Hepatocyte (in vitro differentiated cells): ENCODE results near the gene ZNF500. TPM values are rescaled to one million over a fixed set of nuclear protein-coding genes. Genes with fewer than 3 reads are reported as not detected.

Experiments
- DNase-seq: peaks from one replicate; pipeline ENCODE4 v3.0.0-alpha.2; 2016; ENCODE audit warnings: low spot score
- H2AFZ ChIP-seq: fragments of 200-600 bp; sonication (generic); 2 replicates; pipeline ENCODE4 v1.6.0; 2016; ENCODE audit warnings: antibody characterized with exemption, mild to moderate bottlenecking
- H3K27ac ChIP-seq: fragments of 200-600 bp; sonication (generic); 2 replicates; pipeline ENCODE4 v1.5.1; 2016; ENCODE audit warnings: mild to moderate bottlenecking
- H3K27me3 ChIP-seq: fragments of 200-600 bp; sonication (generic); 2 replicates; pipeline ENCODE4 v1.6.1; 2016
- H3K36me3 ChIP-seq: fragments of 200-600 bp; sonication (generic); replicated peaks from 2 replicates; pipeline ENCODE4 v1.5.1; 2016; ENCODE audit warnings: low read depth; ENCODE audit not compliant: insufficient read depth
- H3K4me1 ChIP-seq: fragments of 200-600 bp; sonication (generic); 2 replicates; pipeline ENCODE4 v1.5.1; 2016; ENCODE audit warnings: mild to moderate bottlenecking, moderate library complexity; ENCODE audit not compliant: insufficient read depth
- H3K4me2 ChIP-seq: fragments of 200-600 bp; sonication (generic); 2 replicates; pipeline ENCODE4 v1.6.0; 2016
- H3K4me3 ChIP-seq: fragments of 200-600 bp; sonication (generic); 2 replicates; pipeline ENCODE4 v1.5.1; 2016; ENCODE audit warnings: mild to moderate bottlenecking
- H3K79me2 ChIP-seq: fragments of 200-600 bp; sonication (generic); 2 replicates; pipeline ENCODE4 v1.6.0; 2017; ENCODE audit warnings: mild to moderate bottlenecking
- H3K9me2 ChIP-seq: fragments of 200-600 bp; sonication (generic); replicated peaks from 2 replicates; pipeline ENCODE4 v1.6.0; 2017; ENCODE audit warnings: mild to moderate bottlenecking; ENCODE audit not compliant: insufficient read depth
- H3K9me3 ChIP-seq: fragments of 200-600 bp; sonication (generic); 2 replicates; pipeline ENCODE4 v1.5.1; 2016; ENCODE audit warnings: low read depth, mild to moderate bottlenecking
- H4K20me1 ChIP-seq: fragments of 200-600 bp; sonication (generic); 2 replicates; pipeline ENCODE4 v1.6.0; 2016; ENCODE audit warnings: mild to moderate bottlenecking; ENCODE audit not compliant: insufficient read depth, poor library complexity, severe bottlenecking
- EZH2 ChIP-seq: fragments of 200-600 bp; sonication (generic); IDR thresholded peaks from 2 replicates; pipeline ENCODE4 v1.6.1; 2016; ENCODE audit warnings: antibody characterized with exemption, mild to moderate bottlenecking, borderline replicate concordance
- EZH2phosphoT487 ChIP-seq: fragments of 200-600 bp; sonication (generic); IDR thresholded peaks from one replicate; pipeline ENCODE4 v1.6.1; 2018; ENCODE audit warnings: antibody characterized with exemption, mild to moderate bottlenecking, low read depth, moderate library complexity; ENCODE audit not compliant: unreplicated experiment, severe bottlenecking
- WGBS: methylation state at CpG from one replicate; pipeline ENCODE4 v1.1.6; 2016; ENCODE audit warnings: low lambda C conversion rate; ENCODE audit errors: missing lambda C conversion rate; 5-methylcytosine and 5-hydroxymethylcytosine counted together
- polyA plus RNA-seq: library from polyadenylated mRNA; unstranded; fragments of >200 nt; fragmentation: Nextera tagmentation; extraction: Ambion mirVana; gene quantifications from 2 replicates; pipeline ENCODE4 v1.2.1, GENCODE V29; 2016
- total RNA-seq: library from RNA; depleted of rRNA; stranded (reverse); fragments of >200 nt; gene quantifications from 2 replicates; pipeline ENCODE4 v1.2.3, GENCODE V29; 2014
- TF ChIP-seq, protein P1 (sequence below): fragments of 200-600 bp; sonication (generic); IDR thresholded peaks from 2 replicates; pipeline ENCODE4 v1.5.1; 2016; ENCODE audit warnings: antibody characterized with exemption, mild to moderate bottlenecking; ENCODE audit not compliant: poor library complexity

ZNF500 gene
- total and polyA plus RNA-seq, 2 experiments from 2014 or later = 10.4 to 10.6 TPM

DNA sequence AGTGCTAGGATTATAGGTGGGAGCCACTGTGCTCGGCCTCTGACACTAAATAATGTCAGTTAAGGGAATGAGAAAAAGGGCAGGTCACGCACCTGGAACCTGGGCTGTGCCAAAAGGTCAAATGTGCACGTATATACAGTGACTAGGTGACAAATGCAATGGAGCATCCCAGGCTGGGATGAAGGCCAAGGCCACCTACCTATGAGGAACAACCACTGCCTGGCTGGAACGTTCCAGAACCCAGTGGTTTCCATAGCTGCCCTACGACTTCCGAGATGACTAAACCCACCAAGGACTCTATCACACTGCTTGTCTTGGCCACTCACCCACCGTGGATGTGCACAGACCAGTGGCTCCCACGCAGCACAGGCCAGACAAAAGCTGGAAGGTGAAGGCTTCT lies 16.1 kb downstream of the ZNF500 start:
- H3K4me1 ChIP-seq = no peaks in the 10 kb centered on the region
- no peak overlapping the region for H3K27ac ChIP-seq
- H3K79me2 ChIP-seq = peaks cover 2% of the 10 kb centered on the region
- DNase-seq = no peak
- peaks cover 4% of the 10 kb centered on the region for H3K36me3 ChIP-seq
- no peak overlapping the region for H3K4me3 ChIP-seq
- H3K4me2 ChIP-seq = no peak overlapping the region
- H3K9me3 ChIP-seq = no peaks in the 10 kb centered on the region
- no peaks in the 10 kb centered on the region for H3K27me3 ChIP-seq
- no peaks in the 10 kb centered on the region for H3K9me2 ChIP-seq
- TF ChIP-seq EZH2 (no peak), EZH2phosphoT487 (no peak)
- TF ChIP-seq, protein P1, sequence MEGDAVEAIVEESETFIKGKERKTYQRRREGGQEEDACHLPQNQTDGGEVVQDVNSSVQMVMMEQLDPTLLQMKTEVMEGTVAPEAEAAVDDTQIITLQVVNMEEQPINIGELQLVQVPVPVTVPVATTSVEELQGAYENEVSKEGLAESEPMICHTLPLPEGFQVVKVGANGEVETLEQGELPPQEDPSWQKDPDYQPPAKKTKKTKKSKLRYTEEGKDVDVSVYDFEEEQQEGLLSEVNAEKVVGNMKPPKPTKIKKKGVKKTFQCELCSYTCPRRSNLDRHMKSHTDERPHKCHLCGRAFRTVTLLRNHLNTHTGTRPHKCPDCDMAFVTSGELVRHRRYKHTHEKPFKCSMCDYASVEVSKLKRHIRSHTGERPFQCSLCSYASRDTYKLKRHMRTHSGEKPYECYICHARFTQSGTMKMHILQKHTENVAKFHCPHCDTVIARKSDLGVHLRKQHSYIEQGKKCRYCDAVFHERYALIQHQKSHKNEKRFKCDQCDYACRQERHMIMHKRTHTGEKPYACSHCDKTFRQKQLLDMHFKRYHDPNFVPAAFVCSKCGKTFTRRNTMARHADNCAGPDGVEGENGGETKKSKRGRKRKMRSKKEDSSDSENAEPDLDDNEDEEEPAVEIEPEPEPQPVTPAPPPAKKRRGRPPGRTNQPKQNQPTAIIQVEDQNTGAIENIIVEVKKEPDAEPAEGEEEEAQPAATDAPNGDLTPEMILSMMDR = no peak
- no peaks in the 10 kb centered on the region for H4K20me1 ChIP-seq
- H2AFZ ChIP-seq = no peak overlapping the region
- 96% methylated on average over 8 of the region's 8 CpGs for WGBS

DNA sequence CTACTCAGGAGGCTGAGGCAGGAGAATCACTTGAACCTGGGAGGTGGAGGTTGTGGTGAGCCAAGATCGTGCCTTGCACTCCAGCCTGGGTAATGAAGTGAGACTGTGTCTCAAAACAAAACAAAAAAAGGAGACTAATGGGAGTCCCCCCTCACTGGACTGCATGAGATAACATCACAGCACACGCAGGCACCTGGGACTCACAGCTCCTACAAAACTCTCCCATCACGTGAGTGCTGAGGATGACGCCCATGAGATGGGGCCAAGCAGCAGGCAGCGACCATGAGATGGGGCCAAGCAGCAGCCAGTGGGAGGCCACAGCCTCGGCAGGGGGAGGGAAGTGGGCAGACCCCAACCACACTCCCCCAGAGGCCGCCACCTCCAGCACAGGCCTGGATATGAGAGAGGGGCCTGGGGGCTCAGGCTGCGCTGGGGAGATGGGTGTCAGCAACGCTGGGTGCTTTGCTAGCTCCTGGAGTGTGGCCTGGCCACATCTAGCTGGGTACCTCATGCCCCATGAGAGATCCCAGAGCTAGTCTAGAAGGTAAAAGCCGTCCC lies 17.2 kb downstream of the ZNF500 start:
- Histone ChIP-seq H3K9me3 (no peaks in the 10 kb centered on the region), H4K20me1 (no peaks in the 10 kb centered on the region), H3K27ac (no peak overlapping the region), H2AFZ (no peak overlapping the region), H3K4me2 (no peak overlapping the region), H3K9me2 (no peaks in the 10 kb centered on the region), H3K4me1 (no peaks in the 10 kb centered on the region), H3K27me3 (no peaks in the 10 kb centered on the region), H3K79me2 (no peaks in the 10 kb centered on the region), H3K4me3 (no peak overlapping the region), H3K36me3 (no peaks in the 10 kb centered on the region)
- DNase-seq = no peak
- WGBS = 97% methylated on average over 9 of the region's 10 CpGs
- TF ChIP-seq EZH2phosphoT487 (no peak), EZH2 (no peak)
- TF ChIP-seq, protein P1 = no peak

GRCh38 chr16:4748682-4749411 lies 18.1 kb downstream of the ZNF500 start:
- no peak overlapping the region for H3K27ac ChIP-seq
- no peaks in the 10 kb centered on the region for H3K36me3 ChIP-seq
- 95% methylated on average over 16 of the region's 16 CpGs for WGBS
- no peaks in the 10 kb centered on the region for H3K79me2 ChIP-seq
- no peak overlapping the region for H3K4me3 ChIP-seq
- no peaks in the 10 kb centered on the region for H3K9me3 ChIP-seq
- no peaks in the 10 kb centered on the region for H4K20me1 ChIP-seq
- H3K27me3 ChIP-seq = no peaks in the 10 kb centered on the region
- H2AFZ ChIP-seq = no peak overlapping the region
- no peaks in the 10 kb centered on the region for H3K4me1 ChIP-seq
- no peaks in the 10 kb centered on the region for H3K9me2 ChIP-seq
- DNase-seq = no peak
- H3K4me2 ChIP-seq = no peak overlapping the region
- TF ChIP-seq EZH2phosphoT487 = no peak
- TF ChIP-seq, protein P1 = no peak
- no peak for TF ChIP-seq EZH2
